Stimulated activated naive CD8-positive, alpha-beta T cell treated with anti-CD3 and anti-CD28 coated beads, Interleukin-15, amount 100 ng/mL, for 72 hours (primary cell): ENCODE data around the gene TMPRSS9.
A peak's percentile ranks its signal among the peaks of the same experiment; 100 is the strongest.

Experiments used
- ATAC-seq: fragments of 150-1000 bp; cut with Tn5 transposase; 2 replicates; pipeline ENCODE4 v1.10.0; 2021; ENCODE audit warnings: mild to moderate bottlenecking, moderate library complexity
- DNase-seq, 2 donors: peaks; one replicate each; pipeline ENCODE4 v3.0.0; 2021 to 2022
- H3K27ac Mint-ChIP-seq, 2 donors: one replicate each; pipeline ENCODE4 v1.8.0; 2022; ENCODE audit warnings: mild to moderate bottlenecking in 2 of 2, mixed read lengths in 2 of 2, moderate library complexity in 2 of 2
- H3K27me3 Mint-ChIP-seq: one replicate; pipeline ENCODE4 v1.8.0; 2022; ENCODE audit warnings: mixed read lengths
- H3K4me1 Mint-ChIP-seq: one replicate; pipeline ENCODE4 v1.8.0; 2022; ENCODE audit warnings: mild to moderate bottlenecking, mixed read lengths
- H3K4me3 Mint-ChIP-seq, 2 donors: one replicate each; pipeline ENCODE4 v1.8.0; 2022; ENCODE audit warnings: mild to moderate bottlenecking in 2 of 2, mixed read lengths in 2 of 2, moderate library complexity in 1 of 2
- H3K9me3 Mint-ChIP-seq, 2 donors: one replicate each; pipeline ENCODE4 v1.8.0; 2022; ENCODE audit warnings: mixed read lengths in 2 of 2

TMPRSS9 gene

DNA sequence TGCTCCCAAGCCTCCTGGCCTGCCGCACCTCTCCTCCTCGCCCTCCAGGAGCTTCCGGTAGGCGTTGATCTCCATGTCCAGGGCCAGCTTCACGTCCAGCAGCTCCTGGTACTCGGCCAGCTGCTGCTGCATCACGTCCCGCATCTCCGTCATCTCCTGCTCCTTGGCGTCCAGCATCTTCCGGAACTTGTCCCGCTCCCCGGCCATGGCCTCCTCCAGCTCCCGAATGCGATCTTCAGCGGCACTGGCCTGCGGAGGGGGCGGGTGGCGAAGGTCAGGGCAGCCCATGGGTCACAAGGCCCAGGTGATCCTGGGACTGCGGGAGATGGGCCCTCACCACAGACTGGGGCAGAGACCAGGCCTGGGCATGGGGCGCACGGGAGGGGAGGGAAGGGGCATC lies 74.2 kb downstream of the TMPRSS9 start:
- no peak for DNase-seq
- Mint-ChIP-seq H3K4me1 (peaks cover 7% of the 10 kb centered on the region), H3K9me3 (no peaks in the 10 kb centered on the region), H3K27ac (no peak overlapping the region), H3K27me3 (no peaks in the 10 kb centered on the region), H3K4me3 (no peak overlapping the region)
- ATAC-seq: peak; percentile 7

DNA sequence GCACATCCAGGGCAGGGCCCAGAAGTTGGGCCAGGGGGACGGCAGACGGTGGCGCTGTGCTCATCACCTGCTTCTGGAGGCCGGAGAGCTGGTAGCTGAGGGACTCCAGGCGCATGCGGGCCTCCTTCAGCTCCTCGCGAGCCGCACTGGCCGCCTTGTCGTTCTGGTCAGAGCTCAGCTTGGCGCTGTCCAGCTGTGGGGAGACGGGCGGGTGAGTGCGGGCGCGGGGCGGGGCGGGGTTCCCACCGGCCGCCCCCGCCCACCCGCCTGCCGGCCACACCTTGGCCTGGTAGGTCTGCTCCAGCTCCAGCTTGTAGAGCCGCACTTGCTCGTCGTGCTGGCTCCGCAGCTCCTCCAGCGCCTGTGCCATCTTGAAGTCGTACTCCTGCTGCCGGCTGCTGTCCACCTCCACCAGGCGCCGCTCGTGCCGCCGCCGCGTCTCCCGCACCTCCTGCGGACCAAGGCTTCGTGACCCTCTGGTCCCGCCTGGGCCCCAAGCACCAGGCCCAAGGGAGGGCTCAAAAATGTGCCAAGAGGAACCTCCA lies 74.7 kb downstream of the TMPRSS9 start:
- H3K9me3 Mint-ChIP-seq: no peaks in the 10 kb centered on the region
- no peak overlapping the region for H3K4me3 Mint-ChIP-seq
- ATAC-seq (peak; percentile 15), DNase-seq (no peak)
- peaks cover 7% of the 10 kb centered on the region for H3K4me1 Mint-ChIP-seq
- no peaks in the 10 kb centered on the region for H3K27me3 Mint-ChIP-seq
- H3K27ac Mint-ChIP-seq: no peak overlapping the region

- no peaks in the 10 kb centered on the region for H3K9me3 Mint-ChIP-seq
- peaks cover under 1% of the 10 kb centered on the region for H3K4me1 Mint-ChIP-seq
- no peak overlapping the region for H3K4me3 Mint-ChIP-seq
- no peak overlapping the region for H3K27ac Mint-ChIP-seq
- peak; percentile 63 for ATAC-seq
- no peak for DNase-seq
- no peaks in the 10 kb centered on the region for H3K27me3 Mint-ChIP-seq
Observed at GRCh38 chr19:2436384-2436783, 76.3 kb downstream of the TMPRSS9 start.

DNA sequence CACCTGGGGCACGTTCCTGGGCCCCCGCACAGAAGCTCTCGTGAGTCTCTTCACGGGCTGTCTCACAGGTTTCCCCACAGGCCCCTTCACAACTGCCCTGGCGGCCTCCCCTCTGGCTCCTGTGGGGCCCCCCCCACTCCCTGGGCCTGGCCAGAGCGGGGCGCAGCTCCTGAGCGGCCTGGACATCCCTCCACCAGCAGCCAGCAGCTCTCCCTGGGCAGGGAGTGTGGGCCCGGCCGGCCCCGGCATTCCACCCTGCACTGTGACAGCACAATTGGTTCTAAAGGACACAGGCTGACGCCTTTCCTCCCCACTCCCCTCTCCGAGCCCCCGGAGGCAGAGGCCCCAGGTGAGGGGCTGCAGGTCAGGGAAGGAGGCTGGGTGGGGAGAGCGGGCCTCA lies 76.9 kb downstream of the TMPRSS9 start:
- Mint-ChIP-seq H3K27me3 (no peaks in the 10 kb centered on the region), H3K4me1 (peaks cover 4% of the 10 kb centered on the region), H3K9me3 (no peaks in the 10 kb centered on the region), H3K27ac (no peak overlapping the region), H3K4me3 (no peak overlapping the region)
- DNase-seq: no peak
- no peak for ATAC-seq

GRCh38 chr19:2438178-2438577 lies 78.1 kb downstream of the TMPRSS9 start:
- Mint-ChIP-seq H3K4me3 (no peak overlapping the region), H3K9me3 (no peaks in the 10 kb centered on the region), H3K27ac (no peak overlapping the region), H3K4me1 (peaks cover 4% of the 10 kb centered on the region), H3K27me3 (no peaks in the 10 kb centered on the region)
- ATAC-seq (no peak), DNase-seq (no peak)

DNA sequence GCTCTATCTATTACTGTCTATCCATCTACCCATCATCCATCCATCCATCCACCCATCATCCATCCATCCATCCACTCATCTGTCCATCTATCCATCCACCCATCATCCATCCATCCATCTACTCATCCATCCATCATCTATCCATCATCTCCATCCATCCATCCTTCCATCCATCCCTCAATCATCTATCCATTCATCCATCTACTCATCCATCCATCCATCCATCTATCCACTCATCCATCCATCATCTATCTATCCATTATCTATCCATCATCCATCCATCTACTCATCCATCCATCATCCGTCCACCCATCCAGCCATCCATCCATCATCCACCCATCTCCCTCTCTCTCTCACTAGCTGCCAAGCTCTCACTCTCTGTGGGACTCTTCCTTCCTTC lies 80.5 kb downstream of the TMPRSS9 start:
- H3K27me3 Mint-ChIP-seq: no peaks in the 10 kb centered on the region
- H3K4me1 Mint-ChIP-seq: peaks cover 4% of the 10 kb centered on the region
- no peak overlapping the region for H3K4me3 Mint-ChIP-seq
- ATAC-seq (no peak), DNase-seq (no peak)
- H3K9me3 Mint-ChIP-seq: no peaks in the 10 kb centered on the region
- peak overlapping the region; percentile 0 for H3K27ac Mint-ChIP-seq

DNA sequence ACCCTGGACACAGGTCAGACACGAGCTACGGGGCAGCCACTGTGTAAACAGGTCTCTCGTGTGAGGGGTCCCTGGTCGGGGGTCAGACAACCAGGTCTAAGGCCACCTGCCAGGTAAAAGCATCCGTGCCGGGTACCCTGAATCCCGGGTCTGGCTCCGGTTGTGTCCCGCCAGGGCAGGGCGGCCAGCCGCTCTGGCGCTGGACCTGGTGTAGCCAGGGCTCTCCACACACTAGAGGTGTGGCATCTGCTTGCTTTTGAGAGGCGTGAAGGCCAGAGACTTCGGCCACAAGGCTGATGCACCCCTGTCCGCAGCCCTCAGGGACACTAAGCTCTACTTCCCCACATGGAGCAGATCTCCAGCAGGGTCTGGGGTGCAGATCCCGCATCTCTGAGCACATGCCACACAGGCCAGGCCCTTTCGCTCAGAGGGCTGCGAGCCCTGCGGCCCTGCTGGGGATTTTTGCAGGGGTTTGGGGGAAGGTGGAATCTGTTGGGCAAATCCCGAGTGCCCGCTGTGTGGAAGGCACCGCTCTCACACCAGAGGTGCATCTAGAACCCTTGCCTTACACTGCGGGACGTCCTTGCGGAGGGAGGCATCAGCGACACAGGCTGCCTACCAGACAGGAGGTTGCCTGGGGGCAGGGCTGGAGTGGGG lies 81.2 kb downstream of the TMPRSS9 start:
- ATAC-seq: no peak
- no peak for DNase-seq
- H3K27me3 Mint-ChIP-seq: no peaks in the 10 kb centered on the region
- no peak overlapping the region for H3K4me3 Mint-ChIP-seq
- no peaks in the 10 kb centered on the region for H3K9me3 Mint-ChIP-seq
- peaks cover 7% of the 10 kb centered on the region for H3K4me1 Mint-ChIP-seq
- no peak overlapping the region for H3K27ac Mint-ChIP-seq

DNA sequence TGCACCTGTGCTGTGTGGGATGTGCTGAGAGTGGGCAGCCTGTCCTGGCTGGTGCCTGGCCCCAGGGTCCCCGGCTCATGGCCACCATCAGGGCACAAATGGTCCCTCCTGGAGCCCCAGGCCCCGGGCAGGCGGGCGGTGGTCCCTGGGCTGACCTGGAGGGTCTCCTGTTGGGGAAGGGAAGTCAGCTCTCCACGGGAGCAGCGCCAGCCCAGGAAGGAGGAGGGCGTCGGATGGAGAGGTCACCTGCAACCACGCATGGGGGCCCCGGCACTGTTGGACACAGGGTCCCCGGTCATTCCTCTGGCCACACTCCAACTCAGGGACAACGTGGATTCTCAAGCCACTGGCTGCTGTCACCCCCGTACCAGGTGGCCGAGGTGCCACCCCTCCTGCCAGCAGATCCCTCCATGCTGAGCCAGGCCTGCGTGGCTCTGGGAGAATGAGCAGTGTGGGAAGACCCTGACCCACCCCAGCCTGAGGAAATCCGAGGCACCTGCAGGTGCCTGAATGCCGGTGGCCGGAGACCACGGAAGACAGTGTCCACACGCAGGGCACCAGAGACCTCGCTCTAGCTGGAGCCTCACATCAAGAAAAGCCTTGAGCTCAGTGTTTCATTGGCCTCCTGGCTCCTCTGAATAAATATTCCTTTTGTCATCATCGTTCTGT lies 83.2 kb downstream of the TMPRSS9 start:
- H3K27ac Mint-ChIP-seq: no peak overlapping the region

DNA sequence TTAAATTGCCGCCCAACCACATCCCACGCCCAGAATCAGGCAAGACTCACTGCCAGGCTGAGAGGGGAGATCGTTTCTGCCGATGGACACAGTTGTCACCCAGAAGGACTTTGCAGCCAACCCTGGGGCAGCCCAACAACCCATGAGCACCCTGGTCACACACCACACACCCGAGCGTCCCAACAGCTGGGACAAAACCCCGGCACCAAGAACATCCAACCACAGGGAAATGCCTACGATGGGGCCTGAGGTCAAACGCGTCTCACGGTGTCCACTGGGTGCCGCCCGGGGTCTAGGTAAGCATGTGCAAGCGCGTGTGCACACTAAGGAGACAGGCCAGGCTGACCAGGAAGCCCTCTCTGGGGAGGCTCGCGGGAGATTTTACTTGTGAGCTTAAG lies 83.7 kb downstream of the TMPRSS9 start:
- DNase-seq (no peak), ATAC-seq (no peak)
- no peak overlapping the region for H3K4me3 Mint-ChIP-seq
- peaks cover 31% of the 10 kb centered on the region for H3K4me1 Mint-ChIP-seq
- H3K27me3 Mint-ChIP-seq: no peaks in the 10 kb centered on the region
- no peaks in the 10 kb centered on the region for H3K9me3 Mint-ChIP-seq
- H3K27ac Mint-ChIP-seq: no peak overlapping the region

More for the DNA sequence above, 83.2 kb downstream of the TMPRSS9 start:
- H3K4me1 Mint-ChIP-seq: peaks cover 27% of the 10 kb centered on the region
- ATAC-seq (no peak), DNase-seq (no peak)
- peak overlapping the region in 1 of 2 donors; percentile 11 for H3K4me3 Mint-ChIP-seq
- H3K27me3 Mint-ChIP-seq: no peaks in the 10 kb centered on the region
- H3K9me3 Mint-ChIP-seq: no peaks in the 10 kb centered on the region

GRCh38 chr19:2444251-2445002 lies 84.4 kb downstream of the TMPRSS9 start:
- H3K27me3 Mint-ChIP-seq: no peaks in the 10 kb centered on the region
- peaks cover 37% of the 10 kb centered on the region for H3K4me1 Mint-ChIP-seq
- DNase-seq: no peak
- ATAC-seq: no peak
- H3K9me3 Mint-ChIP-seq: no peaks in the 10 kb centered on the region
- H3K27ac Mint-ChIP-seq: peak overlapping the region in 1 of 2 donors; percentile 7
- no peak overlapping the region for H3K4me3 Mint-ChIP-seq

- Mint-ChIP-seq H3K27me3 (no peaks in the 10 kb centered on the region), H3K27ac (peak overlapping the region; percentile 91 to 96), H3K9me3 (no peaks in the 10 kb centered on the region), H3K4me3 (peak overlapping the region; percentile 73 to 79), H3K4me1 (peaks cover 42% of the 10 kb centered on the region)
- DNase-seq (no peak), ATAC-seq (peak; percentile 73)
Observed at GRCh38 chr19:2446381-2446780, 86.3 kb downstream of the TMPRSS9 start.

DNA sequence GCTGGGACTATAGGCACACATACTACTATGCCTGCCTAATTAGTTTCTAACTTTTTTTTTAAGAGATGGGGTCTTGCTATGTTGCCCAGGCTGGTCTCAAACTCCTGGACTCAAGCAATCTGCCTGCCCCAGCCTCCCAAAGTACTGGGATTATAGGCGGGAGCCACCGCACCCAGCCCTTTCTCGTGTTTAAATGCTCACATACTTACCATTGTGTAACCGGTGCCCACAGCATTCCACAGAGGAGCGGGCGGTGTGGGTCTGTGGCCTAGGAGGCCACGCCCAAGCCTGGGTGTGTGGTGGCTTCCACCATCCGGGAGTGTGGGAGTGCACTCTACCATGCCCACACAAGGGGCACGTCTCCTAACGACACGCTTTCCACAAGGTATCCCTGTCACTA lies 89.0 kb downstream of the TMPRSS9 start:
- H3K9me3 Mint-ChIP-seq: no peaks in the 10 kb centered on the region
- no peaks in the 10 kb centered on the region for H3K27me3 Mint-ChIP-seq
- H3K4me3 Mint-ChIP-seq: no peak overlapping the region
- peaks cover 56% of the 10 kb centered on the region for H3K4me1 Mint-ChIP-seq
- ATAC-seq: no peak
- no peak overlapping the region for H3K27ac Mint-ChIP-seq
- no peak for DNase-seq

DNA sequence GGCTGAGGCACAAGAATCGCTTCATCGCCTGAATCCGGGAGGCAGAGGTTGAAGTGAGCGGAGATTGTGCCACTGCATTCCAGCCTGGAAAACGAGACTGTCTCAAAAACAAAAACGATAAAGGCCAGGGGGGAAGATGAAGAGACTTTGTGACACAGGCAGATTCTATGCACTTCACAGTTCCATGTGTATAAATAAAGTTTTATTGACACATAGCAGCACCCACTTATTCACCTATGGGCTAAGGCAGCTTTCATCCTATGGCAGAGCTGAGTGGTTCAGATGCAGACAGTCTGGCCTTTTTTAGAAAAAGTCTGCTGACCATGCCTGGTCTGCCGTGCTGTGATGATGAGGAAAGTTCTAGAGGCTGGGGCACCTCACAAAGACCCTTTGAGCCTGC lies 91.1 kb downstream of the TMPRSS9 start:
- no peak overlapping the region for H3K27ac Mint-ChIP-seq
- H3K27me3 Mint-ChIP-seq: no peaks in the 10 kb centered on the region
- no peak for DNase-seq
- H3K4me3 Mint-ChIP-seq: no peak overlapping the region
- H3K4me1 Mint-ChIP-seq: peaks cover 74% of the 10 kb centered on the region
- no peaks in the 10 kb centered on the region for H3K9me3 Mint-ChIP-seq
- no peak for ATAC-seq

GRCh38 chr19:2451741-2452140 lies 91.7 kb downstream of the TMPRSS9 start:
- Mint-ChIP-seq H3K27ac (no peak overlapping the region), H3K4me3 (no peak overlapping the region), H3K4me1 (peaks cover 68% of the 10 kb centered on the region), H3K9me3 (no peaks in the 10 kb centered on the region), H3K27me3 (no peaks in the 10 kb centered on the region)
- ATAC-seq (no peak), DNase-seq (no peak)

DNA sequence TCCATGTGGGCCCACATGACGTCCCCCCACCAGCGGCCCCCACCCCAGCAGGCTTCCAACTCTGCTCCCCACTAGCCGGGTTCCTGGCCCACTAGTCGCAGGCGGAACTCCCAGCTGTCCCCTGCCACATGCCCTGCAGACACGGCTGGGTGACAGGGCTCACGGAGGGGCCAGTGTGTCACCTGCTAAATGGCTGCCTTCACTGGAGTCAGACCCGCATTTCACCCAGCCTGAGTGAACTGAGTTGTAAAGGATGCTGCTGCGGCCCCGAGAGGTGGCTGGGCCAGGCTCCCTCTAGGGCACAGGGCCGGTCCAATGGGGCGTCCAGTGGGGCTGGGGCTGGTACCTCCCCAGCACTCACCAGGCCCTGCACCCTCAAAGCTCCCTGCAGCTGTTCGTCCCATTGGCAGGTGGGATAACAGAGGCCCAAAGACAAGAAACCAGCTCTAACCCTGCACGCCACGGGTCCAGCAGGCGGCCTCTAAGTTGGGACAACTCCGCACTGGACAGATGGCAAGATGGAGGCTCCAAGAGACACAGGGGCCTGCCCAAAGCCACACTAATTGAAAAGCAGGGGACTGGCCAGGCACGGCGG lies 93.5 kb downstream of the TMPRSS9 start:
- Mint-ChIP-seq H3K27ac (peak overlapping the region; percentile 34 to 40), H3K9me3 (no peaks in the 10 kb centered on the region), H3K27me3 (no peaks in the 10 kb centered on the region), H3K4me1 (peaks cover 60% of the 10 kb centered on the region), H3K4me3 (no peak overlapping the region)
- DNase-seq (no peak), ATAC-seq (no peak)
